IPS-15b (cell line): ENCODE measurements around the gene IL9.

Experiments
- H3K27me3 ChIP-seq: one replicate; pipeline ENCODE4 v1.6.1; 2013; ENCODE audit warnings: low read length; ENCODE audit not compliant: control insufficient read depth, insufficient read depth
- H3K36me3 ChIP-seq: one replicate; pipeline ENCODE4 v1.6.1; 2013; ENCODE audit warnings: low read length; ENCODE audit not compliant: control insufficient read depth, insufficient read depth
- H3K4me1 ChIP-seq: one replicate; pipeline ENCODE4 v1.6.1; 2013; ENCODE audit warnings: mild to moderate bottlenecking, low read length; ENCODE audit not compliant: control insufficient read depth, insufficient read depth
- H3K4me3 ChIP-seq: one replicate; pipeline ENCODE4 v1.5.1; 2013; ENCODE audit warnings: low read depth, low read length
- H3K9ac ChIP-seq: one replicate; pipeline ENCODE4 v1.6.1; 2013; ENCODE audit warnings: low read depth, mild to moderate bottlenecking, low read length
- H3K9me3 ChIP-seq: one replicate; pipeline ENCODE4 v1.6.1; 2013; ENCODE audit warnings: mild to moderate bottlenecking, low read length; ENCODE audit not compliant: control insufficient read depth, insufficient read depth

Gene IL9

GRCh38 chr5:135916638-135917263 is 21.1 kb upstream of the IL9 start:
- Histone ChIP-seq H3K4me1 (no peaks in the 10 kb centered on the region), H3K9ac (no peak overlapping the region), H3K27me3 (peaks cover 3% of the 10 kb centered on the region), H3K36me3 (no peaks in the 10 kb centered on the region), H3K9me3 (no peaks in the 10 kb centered on the region), H3K4me3 (no peak overlapping the region)

GRCh38 chr5:135915466-135916001 is 19.9 kb upstream of the IL9 start:
- Histone ChIP-seq H3K36me3 (no peaks in the 10 kb centered on the region), H3K9ac (no peak overlapping the region), H3K4me1 (no peaks in the 10 kb centered on the region), H3K9me3 (no peaks in the 10 kb centered on the region), H3K27me3 (peaks cover 3% of the 10 kb centered on the region), H3K4me3 (no peak overlapping the region)

GRCh38 chr5:135913713-135914626 is 18.3 kb upstream of the IL9 start:
- H3K9me3 ChIP-seq: no peaks in the 10 kb centered on the region
- peaks cover 7% of the 10 kb centered on the region for H3K27me3 ChIP-seq
- H3K4me3 ChIP-seq: no peak overlapping the region
- no peak overlapping the region for H3K9ac ChIP-seq
- no peaks in the 10 kb centered on the region for H3K4me1 ChIP-seq
- no peaks in the 10 kb centered on the region for H3K36me3 ChIP-seq

GRCh38 chr5:135905144-135905543 is 9.5 kb upstream of the IL9 start:
- peaks cover 2% of the 10 kb centered on the region for H3K27me3 ChIP-seq
- H3K9ac ChIP-seq: no peak overlapping the region
- H3K4me3 ChIP-seq: no peak overlapping the region
- H3K36me3 ChIP-seq: no peaks in the 10 kb centered on the region
- no peaks in the 10 kb centered on the region for H3K4me1 ChIP-seq
- H3K9me3 ChIP-seq: no peaks in the 10 kb centered on the region

- Histone ChIP-seq H3K27me3 (no peaks in the 10 kb centered on the region), H3K4me3 (no peak overlapping the region), H3K9ac (no peak overlapping the region), H3K4me1 (no peaks in the 10 kb centered on the region), H3K9me3 (no peaks in the 10 kb centered on the region), H3K36me3 (no peaks in the 10 kb centered on the region)
These were observed 6.0 kb upstream of the IL9 start for GRCh38 chr5:135901633-135902032.

- Histone ChIP-seq H3K36me3 (no peaks in the 10 kb centered on the region), H3K4me1 (no peaks in the 10 kb centered on the region)
These were observed 4.6 kb upstream of the IL9 start for GRCh38 chr5:135900276-135900675.

GRCh38 chr5:135898651-135899050 is 3.0 kb upstream of the IL9 start:
- no peaks in the 10 kb centered on the region for H3K9me3 ChIP-seq
- no peak overlapping the region for H3K4me3 ChIP-seq
- no peaks in the 10 kb centered on the region for H3K27me3 ChIP-seq
- no peaks in the 10 kb centered on the region for H3K36me3 ChIP-seq
- no peaks in the 10 kb centered on the region for H3K4me1 ChIP-seq
- no peak overlapping the region for H3K9ac ChIP-seq

More at GRCh38 chr5:135900276-135900675, 4.6 kb upstream of the IL9 start:
- no peak overlapping the region for H3K4me3 ChIP-seq
- no peak overlapping the region for H3K9ac ChIP-seq
- no peaks in the 10 kb centered on the region for H3K9me3 ChIP-seq
- H3K27me3 ChIP-seq: no peaks in the 10 kb centered on the region

- no peak overlapping the region for H3K4me3 ChIP-seq
- no peaks in the 10 kb centered on the region for H3K4me1 ChIP-seq
- no peaks in the 10 kb centered on the region for H3K9me3 ChIP-seq
These were observed 852 bp downstream of the IL9 start for GRCh38 chr5:135894789-135895188.

GRCh38 chr5:135894276-135894675 is 1.4 kb downstream of the IL9 start:
- Histone ChIP-seq H3K9ac (no peak overlapping the region), H3K9me3 (no peaks in the 10 kb centered on the region), H3K36me3 (no peaks in the 10 kb centered on the region), H3K4me1 (no peaks in the 10 kb centered on the region), H3K4me3 (no peak overlapping the region), H3K27me3 (peaks cover under 1% of the 10 kb centered on the region)

More at GRCh38 chr5:135894789-135895188, 852 bp downstream of the IL9 start:
- Histone ChIP-seq H3K27me3 (no peaks in the 10 kb centered on the region), H3K36me3 (no peaks in the 10 kb centered on the region), H3K9ac (no peak overlapping the region)

- H3K4me1 ChIP-seq: peaks cover 4% of the 10 kb centered on the region
- no peaks in the 10 kb centered on the region for H3K36me3 ChIP-seq
- no peak overlapping the region for H3K9ac ChIP-seq
- peaks cover 18% of the 10 kb centered on the region for H3K27me3 ChIP-seq
- H3K4me3 ChIP-seq: no peak overlapping the region
- no peaks in the 10 kb centered on the region for H3K9me3 ChIP-seq
These were observed 3.9 kb downstream of the IL9 start for GRCh38 chr5:135891791-135892190.

GRCh38 chr5:135891268-135891667 is 4.4 kb downstream of the IL9 start:
- peaks cover 18% of the 10 kb centered on the region for H3K27me3 ChIP-seq
- H3K9me3 ChIP-seq: no peaks in the 10 kb centered on the region
- no peak overlapping the region for H3K4me3 ChIP-seq
- H3K9ac ChIP-seq: no peak overlapping the region
- H3K4me1 ChIP-seq: peaks cover 4% of the 10 kb centered on the region
- no peaks in the 10 kb centered on the region for H3K36me3 ChIP-seq

GRCh38 chr5:135890867-135891266 is 4.8 kb downstream of the IL9 start:
- H3K9me3 ChIP-seq: no peaks in the 10 kb centered on the region
- no peak overlapping the region for H3K4me3 ChIP-seq
- H3K27me3 ChIP-seq: peaks cover 18% of the 10 kb centered on the region
- H3K9ac ChIP-seq: no peak overlapping the region
- peaks cover 4% of the 10 kb centered on the region for H3K4me1 ChIP-seq
- H3K36me3 ChIP-seq: no peaks in the 10 kb centered on the region
